Mesendoderm (in vitro differentiated cells): ENCODE data around the gene SNX18.

ENCODE experiments used
- DNase-seq: peaks from one replicate; pipeline ENCODE4 v3.0.0; 2013
- H2AK5ac ChIP-seq: 2 replicates; pipeline ENCODE4 v1.6.1; 2013; ENCODE audit warnings: low read length, inconsistent platforms
- H2BK120ac ChIP-seq: 2 replicates; pipeline ENCODE4 v1.6.1; 2013; ENCODE audit warnings: low read depth, mild to moderate bottlenecking, low read length, moderate library complexity, mixed read lengths
- H2BK15ac ChIP-seq: replicated peaks from 2 replicates; pipeline ENCODE4 v1.6.1; 2013; ENCODE audit warnings: low read depth, mild to moderate bottlenecking, moderate library complexity
- H2BK5ac ChIP-seq: 2 replicates; pipeline ENCODE4 v1.6.1; 2013; ENCODE audit warnings: low read length, inconsistent platforms
- H3K18ac ChIP-seq: 2 replicates; pipeline ENCODE4 v1.6.1; 2013; ENCODE audit warnings: mild to moderate bottlenecking, low read length, mixed read lengths
- H3K23ac ChIP-seq: one replicate; pipeline ENCODE4 v1.6.1; 2013; ENCODE audit warnings: low read length
- H3K27ac ChIP-seq: 2 replicates; pipeline ENCODE4 v1.5.1; 2013; ENCODE audit warnings: low read depth, mild to moderate bottlenecking, inconsistent platforms, low read length, moderate library complexity
- H3K27me3 ChIP-seq: 2 replicates; pipeline ENCODE4 v1.6.1; 2013; ENCODE audit warnings: low read length, control low read depth, mild to moderate bottlenecking, inconsistent platforms; ENCODE audit not compliant: insufficient read depth, poor library complexity
- H3K36me3 ChIP-seq: 2 replicates; pipeline ENCODE4 v1.6.1; 2013; ENCODE audit warnings: low read length, inconsistent platforms; ENCODE audit not compliant: control insufficient read depth, insufficient read depth
- H3K4ac ChIP-seq: one replicate; pipeline ENCODE4 v1.6.1; 2013; ENCODE audit warnings: low read depth, mild to moderate bottlenecking, low read length, moderate library complexity
- H3K4me1 ChIP-seq: 2 replicates; pipeline ENCODE4 v1.6.1; 2013; ENCODE audit warnings: low read depth, low read length, inconsistent platforms; ENCODE audit not compliant: control insufficient read depth
- H3K4me2 ChIP-seq: 2 replicates; pipeline ENCODE4 v1.6.1; 2013; ENCODE audit warnings: low read length
- H3K4me3 ChIP-seq: 2 replicates; pipeline ENCODE4 v1.5.1; 2013; ENCODE audit warnings: mild to moderate bottlenecking, low read length
- H3K56ac ChIP-seq: one replicate; pipeline ENCODE4 v1.6.1; 2013; ENCODE audit warnings: low read length
- H3K79me1 ChIP-seq: 2 replicates; pipeline ENCODE4 v1.6.1; 2013; ENCODE audit warnings: low read length, inconsistent platforms
- H3K79me2 ChIP-seq: 2 replicates; pipeline ENCODE4 v1.6.1; 2013; ENCODE audit warnings: mild to moderate bottlenecking, low read length; ENCODE audit not compliant: control insufficient read depth, insufficient read depth
- H3K9ac ChIP-seq: 2 replicates; pipeline ENCODE4 v1.6.1; 2013; ENCODE audit warnings: low read length, inconsistent platforms
- H4K5ac ChIP-seq: one replicate; pipeline ENCODE4 v1.6.1; 2013; ENCODE audit warnings: low read length
- H4K8ac ChIP-seq: one replicate; pipeline ENCODE4 v1.6.1; 2013; ENCODE audit warnings: low read depth, mild to moderate bottlenecking, control low read depth, low read length, moderate library complexity
- WGBS: extraction: QIAGEN DNeasy Blood & Tissue Kit; methylation state at CpG from one replicate; pipeline ENCODE4 v1.1.7; 2013; ENCODE audit warnings: low lambda C conversion rate, missing lambda C conversion rate; ENCODE audit not compliant: insufficient coverage; ENCODE audit errors: extremely low coverage; 5-methylcytosine and 5-hydroxymethylcytosine counted together

Gene SNX18

DNA sequence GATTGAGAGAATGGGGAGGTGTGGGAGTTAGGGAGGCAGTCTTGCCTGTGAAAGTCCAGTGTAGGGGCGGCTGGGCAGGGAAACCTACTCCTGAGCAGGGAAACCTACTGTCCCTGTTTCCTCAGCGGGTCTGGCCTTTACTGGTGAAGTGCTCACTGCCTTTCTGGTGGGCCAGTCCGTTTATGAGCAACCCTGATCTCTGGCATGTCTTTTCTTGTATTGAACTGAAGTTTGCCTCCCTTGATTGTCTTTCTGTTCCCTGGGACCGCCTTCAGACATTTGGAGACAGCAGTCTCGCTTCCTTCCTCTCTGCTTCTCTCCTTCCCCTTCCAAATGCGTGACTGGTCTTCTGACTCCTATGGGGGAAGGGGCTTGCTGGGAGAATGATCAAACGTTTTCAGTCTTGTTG lies 2.9 kb downstream of the SNX18 start:
- H3K79me2 ChIP-seq, result peaks cover 74% of the 10 kb centered on the region
- WGBS, result no CpG with 5 or more reads among the region's 7 CpGs
- H3K79me1 ChIP-seq, result peaks cover 1% of the 10 kb centered on the region
- H4K8ac ChIP-seq, result no peak overlapping the region
- H2BK120ac ChIP-seq, result no peak overlapping the region
- peak overlapping the region; percentile 60 for H3K9ac ChIP-seq
- H3K23ac ChIP-seq, result no peak overlapping the region
- no peak overlapping the region for H2BK5ac ChIP-seq
- H3K4me3 ChIP-seq, result peak overlapping the region; percentile 31
- H3K27ac ChIP-seq, result peak overlapping the region; percentile 2
- H4K5ac ChIP-seq, result no peak overlapping the region
- peak overlapping the region; percentile 24 for H3K18ac ChIP-seq
- peak; percentile 69 for DNase-seq
- H3K4me2 ChIP-seq, result peak overlapping the region; percentile 87
- no peaks in the 10 kb centered on the region for H3K27me3 ChIP-seq
- no peak overlapping the region for H2BK15ac ChIP-seq
- H2AK5ac ChIP-seq, result no peak overlapping the region
- H3K4ac ChIP-seq, result no peak overlapping the region
- H3K36me3 ChIP-seq, result no peaks in the 10 kb centered on the region
- H3K56ac ChIP-seq, result peak overlapping the region; percentile 76
- H3K4me1 ChIP-seq, result peaks cover 13% of the 10 kb centered on the region

DNA sequence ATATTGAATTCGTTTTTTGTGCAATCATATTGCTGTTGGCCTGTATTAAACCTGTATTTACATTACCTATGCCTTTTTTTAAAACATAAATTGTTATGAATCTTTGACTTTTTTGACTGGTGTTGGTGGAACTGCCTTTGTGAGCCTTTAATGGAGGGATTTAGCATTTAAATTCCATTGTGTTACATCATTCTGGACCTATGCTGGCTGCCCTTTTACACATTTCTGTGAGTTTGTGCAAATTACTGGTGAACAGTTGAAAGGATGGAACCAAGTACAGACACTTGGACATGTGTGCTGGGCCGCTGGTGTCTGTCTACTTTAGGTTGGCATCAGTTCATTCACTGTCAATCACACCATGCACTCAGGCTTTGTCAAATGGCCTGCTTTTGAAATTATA lies 3.4 kb downstream of the SNX18 start:
- Histone ChIP-seq H3K56ac (peak overlapping the region; percentile 76), H3K4ac (no peak overlapping the region), H2BK5ac (no peak overlapping the region), H4K5ac (no peak overlapping the region), H3K36me3 (no peaks in the 10 kb centered on the region), H2BK120ac (no peak overlapping the region), H3K9ac (peak overlapping the region; percentile 60), H3K4me3 (peak overlapping the region; percentile 31), H3K27ac (no peak overlapping the region), H3K27me3 (no peaks in the 10 kb centered on the region), H3K4me1 (peaks cover 13% of the 10 kb centered on the region), H3K23ac (no peak overlapping the region), H4K8ac (no peak overlapping the region), H2BK15ac (no peak overlapping the region), H3K4me2 (peak overlapping the region; percentile 87), H3K79me1 (peaks cover 1% of the 10 kb centered on the region), H3K79me2 (peaks cover 79% of the 10 kb centered on the region), H2AK5ac (no peak overlapping the region), H3K18ac (no peak overlapping the region)
- WGBS, result no CpG with 5 or more reads among the region's 2 CpGs
- DNase-seq, result no peak

DNA sequence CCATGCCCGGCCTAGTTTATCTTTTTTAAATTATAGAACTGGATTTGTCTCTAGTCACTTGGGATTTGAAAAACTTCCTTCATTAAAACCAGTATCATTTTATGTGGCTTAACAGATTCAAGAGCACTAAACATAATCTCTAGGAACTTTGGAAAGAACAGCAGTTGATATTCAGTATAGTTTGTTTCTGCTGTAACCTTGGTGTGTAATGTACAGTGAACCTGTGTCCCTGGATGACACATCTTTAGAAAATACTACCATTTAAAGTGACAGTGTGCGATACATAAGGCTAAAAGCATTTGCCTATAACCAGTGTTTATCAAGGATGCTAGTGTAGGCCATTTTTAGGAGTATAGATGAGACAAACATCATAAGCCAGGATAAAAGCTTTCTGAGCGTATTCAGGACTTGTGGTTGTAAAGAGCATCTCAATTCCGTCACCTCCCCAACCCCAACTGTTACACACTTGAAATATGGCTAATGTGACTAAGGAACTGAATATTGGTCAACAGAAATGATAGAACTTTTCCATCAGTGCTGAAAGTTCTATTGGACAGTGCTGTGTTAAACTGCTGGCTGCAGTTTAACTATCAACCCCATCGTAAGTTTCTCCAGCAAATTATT lies 4.4 kb downstream of the SNX18 start:
- no peaks in the 10 kb centered on the region for H3K27me3 ChIP-seq
- no peak overlapping the region for H2BK5ac ChIP-seq
- peaks cover 88% of the 10 kb centered on the region for H3K79me2 ChIP-seq
- no peak for DNase-seq
- no peak overlapping the region for H4K8ac ChIP-seq
- H3K4me2 ChIP-seq, result peak overlapping the region; percentile 32
- no CpG with 5 or more reads among the region's 5 CpGs for WGBS
- no peak overlapping the region for H2BK15ac ChIP-seq
- no peak overlapping the region for H3K23ac ChIP-seq
- no peak overlapping the region for H4K5ac ChIP-seq
- H2AK5ac ChIP-seq, result no peak overlapping the region
- peaks cover 13% of the 10 kb centered on the region for H3K4me1 ChIP-seq
- H3K4me3 ChIP-seq, result no peak overlapping the region
- peak overlapping the region; percentile 37 for H3K56ac ChIP-seq
- H3K27ac ChIP-seq, result no peak overlapping the region
- H3K79me1 ChIP-seq, result peaks cover 7% of the 10 kb centered on the region
- H3K4ac ChIP-seq, result no peak overlapping the region
- no peak overlapping the region for H2BK120ac ChIP-seq
- H3K9ac ChIP-seq, result peak overlapping the region; percentile 10
- H3K18ac ChIP-seq, result no peak overlapping the region
- H3K36me3 ChIP-seq, result no peaks in the 10 kb centered on the region

DNA sequence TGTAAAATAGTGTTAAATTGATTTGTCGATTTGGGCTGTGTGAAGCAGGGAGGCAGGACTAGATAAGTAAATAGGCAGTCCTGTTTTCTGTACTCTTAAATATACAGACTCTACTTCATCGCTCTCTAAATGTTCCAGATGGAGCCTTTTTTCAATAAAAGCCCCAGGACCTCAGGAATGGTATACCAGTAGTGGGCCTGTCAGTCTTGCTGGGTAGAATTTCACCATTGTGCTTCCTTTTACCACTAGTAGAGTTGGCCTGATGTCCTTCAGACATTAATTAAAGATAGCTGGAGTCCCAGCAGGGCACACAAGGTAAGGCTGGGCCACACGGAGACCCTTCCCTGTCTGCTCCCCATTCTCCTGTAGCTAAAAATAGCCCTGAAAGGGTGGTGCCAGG lies 6.0 kb downstream of the SNX18 start:
- WGBS, result no CpG with 5 or more reads among the region's 3 CpGs
- no peak overlapping the region for H3K27ac ChIP-seq
- H3K4me1 ChIP-seq, result peaks cover 15% of the 10 kb centered on the region

DNA sequence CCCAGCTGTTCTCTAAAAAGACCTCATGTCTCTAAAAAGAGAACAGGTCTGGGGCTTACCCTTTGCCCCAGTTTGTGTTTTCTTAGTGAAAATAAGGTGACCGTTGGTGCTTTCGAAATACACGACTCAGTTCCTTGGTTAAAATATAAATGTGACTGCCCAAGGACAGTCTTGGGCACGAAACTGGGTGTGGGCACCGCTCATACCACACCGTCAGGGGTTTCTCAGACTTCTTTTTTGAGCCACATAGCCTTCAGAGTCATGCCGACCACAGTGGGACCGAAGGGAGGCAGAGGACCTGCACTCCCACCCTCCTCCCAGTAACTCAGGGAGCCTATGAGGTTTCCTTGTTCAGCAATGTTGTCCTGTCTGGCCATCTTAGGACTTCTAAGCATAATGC lies 6.5 kb downstream of the SNX18 start:
- WGBS, result no CpG with 5 or more reads among the region's 8 CpGs
- H4K5ac ChIP-seq, result no peak overlapping the region

More for the DNA sequence above, 6.0 kb downstream of the SNX18 start:
- Histone ChIP-seq H3K79me1 (peaks cover 12% of the 10 kb centered on the region), H4K5ac (no peak overlapping the region), H3K9ac (no peak overlapping the region), H2AK5ac (no peak overlapping the region), H4K8ac (no peak overlapping the region), H3K56ac (peak overlapping the region; percentile 44), H3K27me3 (no peaks in the 10 kb centered on the region), H3K79me2 (peaks cover 94% of the 10 kb centered on the region), H2BK15ac (no peak overlapping the region), H3K36me3 (no peaks in the 10 kb centered on the region), H2BK5ac (no peak overlapping the region), H2BK120ac (no peak overlapping the region), H3K18ac (no peak overlapping the region), H3K4ac (no peak overlapping the region), H3K4me2 (no peak overlapping the region), H3K23ac (no peak overlapping the region), H3K4me3 (no peak overlapping the region)
- DNase-seq, result no peak

DNA sequence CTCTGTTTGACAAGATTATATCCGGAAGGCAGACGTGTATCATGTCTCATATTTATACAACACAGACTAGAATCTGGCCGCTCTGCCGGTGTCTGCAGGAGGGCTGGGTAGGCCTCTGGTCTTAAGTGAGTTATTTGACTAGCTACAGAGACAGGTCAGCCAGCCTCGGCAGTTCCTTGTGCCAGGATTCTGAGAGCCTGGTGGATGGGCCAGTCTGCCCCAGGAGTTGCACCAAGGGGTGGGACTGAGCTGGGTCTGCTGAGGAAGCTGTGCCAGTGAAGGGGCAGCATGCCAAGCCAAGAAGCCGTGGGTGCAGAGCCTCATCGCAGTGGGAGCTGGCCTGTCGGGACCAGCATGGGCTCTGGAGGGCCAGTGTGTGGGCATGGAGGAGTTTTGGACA lies 7.1 kb downstream of the SNX18 start:
- H3K23ac ChIP-seq, result no peak overlapping the region
- peaks cover 14% of the 10 kb centered on the region for H3K79me1 ChIP-seq
- no peaks in the 10 kb centered on the region for H3K36me3 ChIP-seq
- H3K56ac ChIP-seq, result no peak overlapping the region
- WGBS, result no CpG with 5 or more reads among the region's 8 CpGs
- H2BK15ac ChIP-seq, result no peak overlapping the region
- H3K27ac ChIP-seq, result no peak overlapping the region
- H3K4me3 ChIP-seq, result no peak overlapping the region
- no peak overlapping the region for H4K5ac ChIP-seq
- H2AK5ac ChIP-seq, result no peak overlapping the region
- no peak overlapping the region for H3K18ac ChIP-seq
- no peak overlapping the region for H2BK120ac ChIP-seq
- H3K4me2 ChIP-seq, result no peak overlapping the region
- H3K4me1 ChIP-seq, result peaks cover 13% of the 10 kb centered on the region
- peaks cover 94% of the 10 kb centered on the region for H3K79me2 ChIP-seq
- H4K8ac ChIP-seq, result no peak overlapping the region
- DNase-seq, result no peak
- no peak overlapping the region for H2BK5ac ChIP-seq
- no peak overlapping the region for H3K9ac ChIP-seq
- H3K4ac ChIP-seq, result no peak overlapping the region
- no peaks in the 10 kb centered on the region for H3K27me3 ChIP-seq

More for the DNA sequence above, 6.5 kb downstream of the SNX18 start:
- Histone ChIP-seq H2BK15ac (no peak overlapping the region), H3K23ac (no peak overlapping the region), H3K18ac (no peak overlapping the region), H3K4me3 (no peak overlapping the region), H3K4me2 (no peak overlapping the region), H3K79me1 (peaks cover 12% of the 10 kb centered on the region), H3K4ac (no peak overlapping the region), H3K27ac (no peak overlapping the region), H3K4me1 (peaks cover 15% of the 10 kb centered on the region), H2BK120ac (no peak overlapping the region), H4K8ac (no peak overlapping the region), H3K36me3 (no peaks in the 10 kb centered on the region), H3K79me2 (peaks cover 94% of the 10 kb centered on the region), H2BK5ac (no peak overlapping the region), H3K56ac (no peak overlapping the region), H2AK5ac (no peak overlapping the region), H3K9ac (no peak overlapping the region), H3K27me3 (no peaks in the 10 kb centered on the region)
- DNase-seq, result no peak
